ENCODE results near the gene INPP5A.

The INPP5A gene

DNA sequence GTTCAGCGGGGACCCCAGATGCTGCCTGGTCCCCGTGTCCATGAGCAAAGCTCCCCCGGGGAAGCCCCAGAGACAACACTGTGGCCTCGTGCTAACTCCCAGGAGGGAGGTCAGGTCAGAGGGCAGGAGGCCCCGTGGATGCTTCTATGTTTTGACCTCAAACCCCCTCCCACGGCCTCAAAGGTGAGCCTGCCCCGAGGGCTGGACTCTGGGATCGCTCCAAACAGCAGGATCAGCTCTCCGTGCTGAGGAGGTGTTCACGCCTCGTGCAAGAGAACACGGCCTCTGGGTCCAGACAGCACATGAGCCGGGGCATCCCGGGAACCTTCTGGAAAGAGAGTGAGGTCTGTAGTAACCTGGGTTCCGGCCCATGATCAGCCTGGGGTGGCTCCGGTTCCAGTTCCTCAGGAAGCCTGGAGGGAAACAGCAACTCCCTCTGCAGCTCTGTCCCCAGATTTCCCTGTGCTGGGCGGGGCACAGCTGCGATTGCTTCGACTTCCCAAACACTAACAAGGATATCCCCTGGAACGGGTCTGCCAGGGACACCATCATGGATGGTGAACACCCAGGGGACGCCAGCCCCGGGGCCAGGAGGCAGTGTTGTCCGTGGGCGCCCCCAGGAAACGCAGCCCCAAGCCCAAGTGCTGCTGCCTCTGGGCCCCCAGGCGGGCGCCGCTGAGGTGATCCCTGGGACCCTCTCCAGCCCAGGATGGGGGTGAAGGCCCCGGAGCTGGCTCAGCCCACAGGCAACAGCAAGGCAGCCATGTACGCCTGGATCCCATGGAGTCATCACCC, 18.0 kb upstream of the INPP5A start:
- no peak for DNase-seq

DNA sequence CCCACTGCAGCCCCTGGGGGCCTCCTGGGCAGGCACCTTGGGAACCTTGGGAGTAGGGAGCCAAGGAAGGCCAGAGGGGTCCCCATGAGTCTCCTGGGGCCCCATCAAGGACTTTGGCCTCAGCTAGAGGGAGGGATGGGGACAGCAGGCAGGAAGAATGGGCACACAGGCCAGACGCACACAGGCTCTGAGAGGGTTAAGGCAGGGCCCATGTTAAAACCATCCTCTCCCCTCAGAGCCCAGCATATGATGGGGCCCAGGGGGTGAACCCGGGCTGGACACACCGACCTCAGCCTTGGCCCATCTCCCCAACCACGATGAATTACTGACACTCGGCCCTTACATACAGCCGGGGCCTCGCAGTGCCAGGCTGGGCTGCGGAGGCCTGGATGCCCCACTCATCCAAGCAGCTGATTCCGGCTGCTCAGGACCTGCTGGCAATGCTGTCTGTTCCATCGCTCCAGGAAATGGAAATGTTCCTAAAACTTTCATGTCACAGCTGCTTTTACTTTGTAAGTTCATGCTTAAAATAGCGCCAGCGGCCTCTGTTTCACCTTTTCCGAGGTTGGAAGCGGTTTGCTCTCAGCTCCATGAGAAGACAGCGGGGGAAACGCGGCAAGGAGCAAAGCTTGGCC, 17.3 kb upstream of the INPP5A start:
- no peak for DNase-seq

DNA sequence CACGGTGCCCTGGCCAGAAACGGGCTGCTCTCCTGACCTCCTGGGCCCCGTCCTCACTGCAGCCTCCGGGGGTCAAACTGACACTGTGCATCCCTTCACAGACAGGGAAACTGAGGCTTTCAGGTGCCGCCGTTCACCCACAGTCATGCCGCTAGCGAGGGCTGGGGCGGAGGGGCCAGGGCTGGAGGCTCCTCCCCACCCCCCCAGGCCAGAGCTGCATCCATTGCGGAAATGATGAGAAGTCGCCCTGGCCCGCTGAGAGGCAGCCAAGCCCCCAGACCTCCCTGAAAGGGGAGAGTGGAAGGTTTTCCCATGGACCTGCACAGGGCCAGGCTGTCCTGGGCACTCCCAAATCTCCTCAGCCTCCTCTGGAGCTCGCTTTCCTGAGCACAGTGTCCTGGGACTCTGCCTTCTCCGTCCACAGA, 16.5 kb upstream of the INPP5A start:
- DNase-seq = no peak

DNA sequence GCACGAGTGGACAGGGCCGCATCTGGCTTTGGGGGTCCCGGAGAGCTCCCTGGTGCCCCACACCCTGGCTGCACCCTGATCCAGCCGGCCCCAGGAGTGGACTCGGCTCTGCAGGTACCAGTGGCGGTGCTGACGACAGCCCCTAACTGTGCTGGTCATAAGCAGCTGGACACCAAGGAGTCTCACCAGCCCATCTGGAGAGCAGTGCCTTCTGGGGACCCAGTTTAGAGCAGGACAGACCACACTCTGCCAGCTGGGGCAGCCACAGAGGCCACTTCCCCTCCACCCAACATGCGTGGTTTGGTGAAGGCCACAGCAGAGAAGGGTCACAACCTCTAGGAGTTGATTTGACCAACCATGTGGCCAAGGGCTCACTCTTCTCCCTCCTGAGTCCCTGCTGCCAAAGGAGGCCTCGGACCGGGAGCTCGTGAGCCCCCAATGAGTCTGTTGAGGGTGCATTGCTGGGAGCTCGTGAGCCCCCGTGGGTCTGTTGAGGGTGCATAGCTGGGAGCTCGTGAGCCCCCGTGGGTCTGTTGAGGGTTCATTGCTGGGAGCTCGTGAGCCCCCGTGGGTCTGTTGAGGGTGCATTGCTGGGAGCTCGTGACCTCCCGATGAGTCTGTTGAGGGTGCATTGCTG, 16.0 kb upstream of the INPP5A start:
- DNase-seq = no peak

DNA sequence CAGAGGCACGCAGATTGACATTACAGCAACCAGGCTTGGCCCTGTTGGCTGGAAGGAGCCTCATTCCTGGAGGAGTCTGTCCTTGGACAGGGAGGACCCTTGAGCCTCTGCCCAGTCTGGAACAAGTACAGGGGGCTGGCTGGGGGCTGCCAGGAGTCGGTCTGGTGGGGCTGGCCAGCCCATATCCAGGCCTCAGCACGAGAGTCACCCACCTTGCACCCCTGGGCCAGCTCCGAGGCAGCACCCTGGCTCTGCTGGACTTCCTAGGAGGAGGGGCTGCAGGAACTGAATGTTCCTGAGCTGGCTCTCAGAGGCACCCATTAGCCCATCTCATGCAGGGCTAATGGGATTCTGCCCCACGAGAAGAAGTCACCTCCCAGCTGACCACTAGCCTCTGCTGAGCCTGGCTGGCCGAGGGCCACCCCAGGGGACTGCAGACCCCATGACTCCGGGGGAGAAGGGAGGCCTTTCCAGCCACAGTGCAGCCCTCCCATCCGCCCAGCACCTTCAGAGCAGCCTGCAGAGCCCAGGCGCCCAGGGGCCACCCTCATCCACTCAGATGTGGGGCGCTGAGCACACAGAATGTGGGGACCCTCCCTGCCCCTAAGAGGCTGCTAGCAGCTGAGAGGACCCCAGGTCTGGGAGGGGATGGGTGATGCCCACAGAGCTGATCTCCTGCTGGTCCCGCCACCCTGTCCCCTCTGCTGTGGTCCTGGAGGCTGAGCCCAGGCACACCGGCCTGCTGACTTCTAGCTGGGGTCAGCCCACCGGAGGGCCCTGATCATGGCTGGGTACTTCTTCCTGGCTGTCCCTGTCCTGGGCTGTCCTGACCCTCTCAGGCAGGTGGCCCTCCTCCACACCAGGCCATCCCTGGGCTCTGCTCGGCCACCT, 14.8 kb upstream of the INPP5A start:
- DNase-seq = no peak

DNA sequence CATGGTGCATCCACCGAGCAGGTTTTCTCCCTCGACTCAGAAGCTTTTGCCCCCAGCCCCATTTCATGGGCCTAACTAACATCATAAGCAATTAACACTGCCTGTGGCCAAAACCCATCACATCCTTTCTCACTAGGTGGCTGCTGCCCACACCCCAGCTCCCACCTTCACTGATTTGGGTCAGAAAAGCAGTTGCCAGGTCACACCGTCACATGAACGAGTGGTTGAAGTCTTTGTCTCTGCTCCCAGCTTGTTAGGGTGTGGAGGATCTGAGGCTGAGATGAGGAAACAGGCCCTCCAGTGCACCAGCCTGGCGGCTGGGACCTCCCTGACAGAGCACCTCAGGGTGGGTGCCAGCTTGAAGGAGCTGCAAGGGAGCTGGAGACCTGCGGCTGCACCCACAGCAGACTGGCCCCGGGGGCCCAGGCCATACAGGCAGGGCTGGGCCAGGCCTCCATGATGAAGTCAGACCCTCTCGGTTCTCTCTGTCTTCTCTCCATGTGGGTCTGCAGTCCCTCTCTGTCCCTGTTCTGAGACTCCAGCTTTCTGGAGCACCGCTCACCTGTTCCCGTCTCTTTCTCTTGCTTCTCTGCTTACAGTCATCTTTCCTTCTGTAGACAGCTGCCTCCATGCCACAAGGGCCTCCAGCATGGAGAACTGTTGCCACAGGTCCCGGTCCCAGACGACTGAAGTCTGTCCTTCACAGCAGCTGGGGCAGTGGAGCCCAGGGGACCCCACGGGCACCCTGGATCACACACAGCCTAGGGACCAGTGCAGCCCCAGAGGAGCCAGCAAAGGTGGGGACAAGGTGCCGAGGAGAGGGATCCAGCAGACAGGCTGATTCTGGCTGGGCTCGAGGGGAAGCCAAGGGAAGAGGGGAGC, 13.8 kb upstream of the INPP5A start:
- no peak for DNase-seq

DNA sequence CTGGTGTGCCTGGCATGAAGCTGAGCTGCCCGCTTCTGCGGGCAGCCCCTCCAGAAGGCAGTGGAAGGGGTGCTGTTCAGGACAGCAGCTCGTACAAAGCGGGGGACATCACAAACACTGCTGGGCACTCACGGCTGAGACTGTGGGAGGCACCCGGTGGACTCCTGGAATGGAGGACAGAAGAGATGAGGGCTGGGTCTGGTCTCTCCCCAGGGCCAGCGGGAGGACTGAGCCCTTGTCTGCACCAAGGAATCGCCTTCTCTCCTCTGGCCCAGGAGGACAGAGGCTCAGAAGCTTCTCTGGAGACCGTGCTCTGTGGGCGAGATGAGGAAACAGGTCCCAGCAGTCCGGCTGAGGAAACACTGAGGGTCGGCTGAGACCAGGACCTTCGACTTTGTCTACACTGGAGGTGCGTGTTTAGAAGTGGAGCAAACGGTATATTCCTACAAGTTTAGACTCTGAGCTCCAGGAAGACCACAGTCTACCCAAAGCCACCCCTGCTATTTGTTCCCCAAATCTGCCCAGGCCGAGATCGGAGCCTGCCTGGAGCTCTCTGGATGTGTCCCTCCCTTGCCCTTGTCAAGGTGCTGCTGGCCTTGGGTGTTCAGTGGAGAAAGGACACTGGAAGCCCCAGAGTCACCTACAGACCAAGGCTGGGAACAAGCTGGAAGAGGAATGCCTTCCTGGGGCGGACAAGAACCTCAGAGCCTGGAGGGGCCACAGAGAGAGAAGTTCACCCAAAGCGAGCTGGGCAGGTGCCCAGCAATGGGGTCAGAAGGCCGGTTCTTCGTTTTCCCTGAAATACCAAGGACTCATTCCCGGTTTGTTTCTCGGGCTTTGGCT, 12.9 kb upstream of the INPP5A start:
- DNase-seq = no peak

DNA sequence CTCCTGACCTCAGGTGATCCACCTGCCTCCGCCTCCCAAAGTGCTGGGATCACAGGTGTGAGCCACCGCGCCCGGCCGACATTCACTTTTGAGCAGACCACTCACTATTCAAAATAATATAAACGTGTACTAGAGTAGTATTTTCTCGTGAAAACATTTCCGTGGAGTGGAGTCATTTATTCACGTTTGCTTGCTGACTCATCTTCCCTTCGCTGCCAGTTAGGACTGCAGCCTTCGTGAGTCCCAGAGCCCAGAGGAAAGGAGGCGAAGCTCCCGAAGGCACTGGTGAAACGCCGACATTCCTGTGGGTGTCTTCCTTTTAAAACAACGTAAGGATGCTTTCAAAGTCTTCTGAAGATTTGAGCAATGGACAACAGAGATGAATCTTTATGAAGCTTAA, 10.9 kb upstream of the INPP5A start:
- no peak for DNase-seq

DNA sequence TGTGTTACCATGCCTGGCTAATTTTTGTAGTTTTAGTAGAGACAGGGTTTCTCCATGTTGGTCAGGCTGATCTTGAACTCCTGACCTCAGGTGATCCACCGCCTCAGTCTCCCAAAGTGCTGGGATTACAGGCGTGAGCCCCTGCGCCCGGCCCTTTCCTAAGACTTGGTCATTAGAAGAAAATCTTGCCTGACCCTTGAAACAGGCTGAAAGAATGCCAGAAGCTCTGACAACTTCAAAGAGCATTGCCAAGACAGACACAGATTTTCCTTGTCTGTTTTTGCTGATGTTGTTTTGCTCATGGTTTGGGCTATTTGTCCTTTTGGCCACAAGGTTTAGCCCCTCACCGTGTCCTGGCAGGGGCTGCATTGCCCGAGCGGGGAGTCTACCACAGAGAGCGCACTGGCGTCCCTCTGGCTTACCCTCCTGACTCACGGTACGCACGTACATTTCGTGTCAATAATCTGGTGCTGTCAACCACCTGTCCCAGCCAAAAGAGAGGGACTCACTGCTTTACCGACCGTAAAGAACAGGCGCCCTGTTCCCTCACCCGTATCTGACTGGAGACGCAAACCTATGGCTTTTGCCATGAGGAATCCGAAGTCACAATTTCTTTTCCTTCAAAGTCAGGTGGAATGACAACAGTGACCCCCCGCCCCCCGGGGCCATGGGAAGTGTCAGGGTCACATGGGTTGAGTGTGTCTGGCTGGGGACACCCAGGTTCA, 10.1 kb upstream of the INPP5A start:
- DNase-seq = no peak

DNA sequence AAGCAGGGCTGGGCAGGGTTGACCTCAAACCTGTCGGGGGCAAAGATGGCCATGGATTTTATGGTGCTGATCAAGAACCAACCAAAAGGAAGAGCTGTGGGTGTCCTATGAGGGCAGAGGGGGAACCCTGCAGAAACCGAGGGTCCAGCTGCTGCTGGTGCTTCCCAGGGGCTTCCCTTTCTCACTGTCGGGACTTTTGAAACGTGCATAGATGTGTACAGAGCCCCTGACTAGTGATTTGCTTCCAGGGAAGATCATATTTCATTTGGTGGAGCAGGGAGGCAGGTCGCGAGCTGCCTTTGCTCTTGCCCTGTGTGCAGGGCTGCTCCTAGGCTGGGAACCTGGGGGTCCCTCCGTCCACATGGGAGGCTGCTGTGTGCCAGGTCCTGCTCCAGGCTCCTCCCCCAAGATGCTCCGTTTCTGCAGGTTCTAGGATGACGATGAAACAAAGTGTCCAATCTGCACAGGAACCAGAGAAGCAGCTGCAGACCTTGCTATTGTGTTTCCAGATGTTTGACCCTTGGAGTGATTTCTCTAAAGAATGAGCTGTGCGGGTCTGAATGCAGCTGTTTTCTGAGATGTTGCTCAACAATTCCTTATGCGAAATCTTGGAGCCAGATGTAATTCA, 9.4 kb upstream of the INPP5A start:
- no peak for DNase-seq

DNA sequence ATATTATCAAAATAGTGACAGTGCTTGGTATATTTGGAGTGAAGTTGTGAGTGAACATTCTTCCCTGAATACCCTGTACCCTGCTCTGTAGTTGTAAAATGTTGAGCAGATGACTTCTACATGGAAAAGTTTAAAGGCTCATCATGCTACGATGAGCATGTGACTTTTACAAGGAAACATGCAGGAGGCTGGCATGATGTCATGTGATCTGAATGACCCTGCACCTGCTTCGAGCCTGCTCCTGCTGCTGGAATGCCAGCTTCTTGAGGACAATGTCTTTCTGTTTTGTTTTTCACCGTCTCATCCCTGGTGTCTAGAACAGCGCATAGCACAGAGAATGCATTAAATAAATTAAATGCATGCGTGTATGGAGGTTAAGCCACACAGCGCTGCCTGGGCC, 5.4 kb upstream of the INPP5A start:
- no peak for DNase-seq

DNA sequence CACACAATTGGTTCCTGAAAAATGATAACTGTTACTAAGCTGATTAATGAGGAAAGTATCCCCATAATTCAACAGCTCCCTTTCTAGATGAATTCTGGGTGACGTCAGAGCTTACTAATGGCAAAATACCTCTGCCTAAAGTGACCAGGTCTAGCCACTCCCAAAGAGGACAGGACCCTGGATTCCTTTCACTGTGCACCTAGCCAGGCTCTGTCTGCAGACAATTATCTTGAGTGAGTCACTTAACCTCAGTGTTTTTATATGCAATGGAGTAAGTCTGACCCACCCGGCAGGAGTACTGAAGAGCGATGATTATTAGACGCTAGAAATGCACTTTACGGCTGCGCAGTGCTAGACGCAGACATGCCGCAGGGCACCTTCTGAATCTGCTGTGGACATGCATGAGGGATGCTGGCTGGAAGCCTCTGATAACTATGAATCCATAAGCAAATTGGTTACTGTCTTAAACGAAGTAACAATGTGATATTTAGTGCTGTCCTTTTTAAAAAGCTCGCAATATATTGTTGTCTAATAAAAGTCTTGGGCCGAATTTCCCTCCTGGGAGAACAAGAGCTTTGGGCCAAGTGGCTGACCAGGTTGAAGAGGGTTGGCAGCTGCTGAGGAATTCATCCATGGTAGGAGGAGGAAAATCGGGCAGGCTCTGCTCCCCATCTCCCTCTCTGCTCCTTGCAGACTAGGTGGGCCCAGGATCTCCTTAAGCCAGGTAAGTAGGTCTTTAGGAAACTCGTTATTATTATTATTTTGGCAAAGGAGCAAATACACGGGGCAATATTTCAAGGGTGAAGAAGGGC, 4.6 kb upstream of the INPP5A start:
- DNase-seq = no peak

DNA sequence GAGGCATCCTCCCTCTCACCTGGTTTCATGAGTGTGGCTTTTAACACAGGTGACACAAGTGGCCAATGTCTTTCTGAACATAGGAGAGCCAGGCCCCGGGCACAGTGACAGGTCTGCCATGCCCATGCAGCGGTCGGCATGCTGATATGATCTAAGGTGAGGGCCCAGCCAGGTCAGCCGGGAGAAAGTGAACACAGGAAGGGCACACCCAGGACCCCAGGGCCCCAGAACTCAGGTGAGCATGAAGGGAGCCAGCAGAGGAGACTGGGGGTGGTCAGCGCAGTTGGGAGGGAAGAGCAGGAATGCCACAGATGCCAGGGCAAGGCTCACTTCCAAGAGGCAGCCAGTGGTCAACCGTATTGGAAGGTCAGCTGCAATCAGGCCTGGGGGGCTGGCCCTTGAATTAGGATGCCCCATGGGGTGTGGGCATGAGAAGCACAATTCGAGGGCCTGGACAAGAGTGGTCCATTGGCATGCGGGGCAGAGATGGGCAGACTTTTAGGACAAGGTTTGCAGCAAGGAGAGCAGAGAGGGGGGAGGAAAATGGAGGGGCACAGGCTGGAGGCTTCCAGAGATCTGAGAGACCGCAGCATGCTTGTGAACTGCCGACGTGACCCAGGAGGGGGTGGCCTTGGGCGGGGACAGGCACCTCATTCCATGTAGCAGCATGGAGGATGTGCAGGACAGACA, 3.9 kb upstream of the INPP5A start:
- DNase-seq = no peak

DNA sequence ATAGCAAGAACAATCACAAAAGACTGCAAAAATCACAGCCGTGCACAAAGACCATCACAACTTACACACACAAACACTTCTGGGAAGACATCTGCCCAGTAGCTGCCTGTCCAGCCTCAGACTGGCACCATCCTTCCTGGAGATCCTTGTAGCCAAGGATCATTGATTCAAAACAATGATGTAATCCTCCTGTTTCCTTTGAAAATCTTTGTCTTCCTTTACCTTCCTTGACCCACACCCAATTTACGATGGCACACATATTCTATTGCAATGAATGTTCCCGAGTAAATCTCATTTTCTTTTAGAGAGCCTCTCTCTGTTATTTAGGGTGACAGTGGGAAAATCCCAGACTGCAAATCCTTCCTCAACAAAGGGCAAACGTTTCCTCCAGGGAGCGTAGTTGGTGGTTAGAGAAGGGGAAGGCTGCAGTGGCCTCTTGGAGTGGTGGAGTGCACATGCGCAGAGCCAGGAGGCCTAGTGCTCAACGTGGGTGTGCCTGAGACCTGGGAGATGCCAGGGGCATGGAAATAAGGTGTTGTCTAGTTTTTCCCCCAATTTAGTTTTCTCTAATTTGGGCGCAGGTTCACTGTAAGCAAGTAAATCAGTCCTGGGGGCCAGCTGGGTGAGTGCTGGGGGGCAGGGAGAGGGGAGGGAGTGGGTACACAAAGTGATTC, 3.1 kb upstream of the INPP5A start:
- DNase-seq = no peak

DNA sequence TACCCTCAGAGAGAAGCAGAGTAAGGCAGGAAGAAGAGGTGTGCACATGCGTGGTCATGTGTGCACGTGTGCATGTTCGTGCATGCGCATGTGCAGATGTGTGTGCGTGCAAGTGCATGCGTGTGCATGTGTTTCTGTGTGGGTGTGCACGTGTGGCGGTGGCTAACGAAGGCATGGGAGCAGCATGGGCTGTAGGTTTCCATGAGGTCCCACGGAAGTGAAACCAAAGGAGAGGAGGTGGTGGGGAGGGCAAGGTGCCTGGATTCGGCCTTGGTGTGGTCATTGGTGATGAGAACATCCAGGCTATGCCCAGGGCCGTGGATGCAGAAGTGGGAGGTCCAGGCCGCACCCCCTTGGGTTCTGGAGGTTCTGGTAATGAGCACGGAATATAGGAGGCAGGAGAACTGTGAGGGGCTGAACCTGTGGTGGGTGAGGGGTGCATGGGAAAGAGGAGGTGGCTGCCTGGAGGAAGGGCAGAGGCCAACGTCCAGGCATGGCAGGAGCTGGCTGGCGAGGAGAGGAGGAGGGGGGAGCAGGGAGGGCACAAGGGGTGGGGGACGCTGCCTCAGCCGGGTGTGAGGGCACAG, 2.4 kb upstream of the INPP5A start:
- no peak for DNase-seq

DNA sequence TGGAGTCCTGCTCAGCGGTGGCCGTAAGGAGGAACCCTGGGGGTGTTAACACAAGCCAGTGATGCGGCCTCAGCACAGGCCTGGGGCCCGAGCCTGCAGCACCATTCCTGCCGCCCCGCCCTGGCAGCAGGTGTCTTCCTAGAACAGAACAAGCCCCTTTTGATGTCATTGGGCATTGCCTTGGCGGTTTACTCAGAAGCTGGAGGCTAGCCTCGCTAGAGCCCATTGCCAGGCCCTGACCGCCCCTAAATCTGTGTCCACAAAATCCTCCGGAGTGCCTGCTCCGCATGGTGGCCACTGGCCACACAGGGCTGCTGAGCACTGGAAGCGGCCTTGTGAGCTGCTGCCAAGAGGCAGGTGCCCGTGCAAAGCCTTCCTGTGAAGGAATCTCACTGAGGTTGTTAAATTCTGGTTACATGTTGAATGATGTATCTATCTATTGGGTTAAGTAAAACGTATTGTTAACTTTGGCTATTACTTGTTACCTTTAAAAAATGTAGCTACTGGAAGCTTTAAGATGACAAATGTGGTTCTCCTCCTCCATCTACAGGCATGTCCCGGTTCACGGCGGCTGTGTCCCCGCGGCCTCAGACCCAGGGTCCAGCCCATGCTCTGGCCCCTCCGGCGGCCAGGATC, 1.2 kb upstream of the INPP5A start:
- DNase-seq = no peak

Data from activated CD4-positive, alpha-beta T cell treated with anti-CD3 and anti-CD28 coated beads, Interleukin-2, amount 50 U/mL, for 16 hours (primary cell).